Stomach (tissue), 9 donors: Measurements from ENCODE around the gene ZKSCAN8. TPM values are rescaled to one million over a fixed set of nuclear protein-coding genes. Genes with fewer than 3 reads are reported as not detected.

Source experiments
- DNase-seq, 2 donors: peaks; one replicate each; pipeline versions ENCODE4 v3.0.0 to v3.0.0-alpha.2; 2013 to 2019
- H3K27ac ChIP-seq, 5 donors: fragments of 200-600 bp in 4 of 5; sonication (generic) in 4 of 5; one replicate each; pipeline ENCODE4 v1.5.1; 2013 to 2019; ENCODE audit warnings: mild to moderate bottlenecking in 1 of 5, moderate library complexity in 1 of 5
- H3K27me3 ChIP-seq, 3 donors: fragments of 200-600 bp; sonication (generic); one replicate each; pipeline ENCODE4 v1.5.1; 2017 to 2019; ENCODE audit warnings: mixed run types in 1 of 3
- H3K36me3 ChIP-seq, 4 donors: fragments of 200-600 bp; sonication (generic); 1 replicate in 3 of 4; 2 replicates in 1 of 4; pipeline ENCODE4 v1.5.1; 2016 to 2019
- H3K4me1 ChIP-seq, 4 donors: fragments of 200-600 bp; sonication (generic); one replicate each; pipeline ENCODE4 v1.5.1; 2016 to 2019
- H3K4me3 ChIP-seq, 4 donors: fragments of 200-600 bp; sonication (generic) in 3 of 4; one replicate each; pipeline ENCODE4 v1.5.1; 2016 to 2019; ENCODE audit warnings: mild to moderate bottlenecking in 1 of 4
- H3K9me3 ChIP-seq, 4 donors: fragments of 200-600 bp; sonication (generic); one replicate each; pipeline ENCODE4 v1.5.1; 2016 to 2019
- CTCF ChIP-seq, 7 experiments: fragments of 450-650 bp in 4 of 7; fragments of 200-600 bp in 3 of 7; sonication (generic) in 3 of 7; IDR thresholded peaks; one replicate each; pipeline ENCODE4 v1.5.1; 2016 to 2019; ENCODE audit warnings: antibody characterized with exemption in 7 of 7, control low read depth in 2 of 7, mild to moderate bottlenecking in 1 of 7
- EP300 ChIP-seq: sonication (generic); formaldehyde crosslinking; IDR thresholded peaks from one replicate; pipeline ENCODE4 v1.6.1; 2017; ENCODE audit warnings: antibody characterized with exemption
- POLR2A ChIP-seq, 4 donors: fragments of 450-650 bp; IDR thresholded peaks; one replicate each; pipeline ENCODE4 v1.6.1; 2016; ENCODE audit warnings: antibody characterized with exemption in 4 of 4, control low read depth in 2 of 4, mild to moderate bottlenecking in 1 of 4, moderate library complexity in 1 of 4
- POLR2AphosphoS5 ChIP-seq, 3 donors: sonication (generic); formaldehyde crosslinking; IDR thresholded peaks; one replicate each; pipeline ENCODE4 v1.6.1; 2016; ENCODE audit warnings: antibody characterized with exemption in 3 of 3
- WGBS, 5 donors: extraction: QIAGEN DNeasy Blood & Tissue Kit in 3 of 5; methylation state at CpG; one replicate each; pipeline versions ENCODE4 v1.1.5 to v1.1.7; 2013 to 2018; 5-methylcytosine and 5-hydroxymethylcytosine counted together
- intact Hi-C: fragments of 100-400 bp; cut with DNase I; formaldehyde crosslinking; loops from one replicate; pipeline ENCODE4 v1.15.1; 2023; ENCODE audit warnings: low total_unique reads
- polyA plus RNA-seq, 3 donors: library from polyadenylated mRNA; stranded (reverse); fragments of 200-250 nt; gene quantifications; one replicate each; pipeline ENCODE4 v1.2.3, GENCODE V29; 2013
- total RNA-seq, 5 donors: library from RNA; depleted of rRNA; stranded (reverse); fragments of >200 nt; gene quantifications; one replicate each; pipeline versions ENCODE4 v1.1.0 to v1.2.3, GENCODE V29; 2014 to 2016
- donor health status: healthy with polysubstance abuse.
- donor health status: Bipolar disorder and iron deficiency.
- donor health status: healthy.

The ZKSCAN8 gene
- total and polyA plus RNA-seq, 8 donors = 1.8 to 101 (median 8.7) TPM

- H3K36me3 ChIP-seq = peaks cover 0 to 15% (median 14%) of the 10 kb centered on the region in 4 donors
- intact Hi-C loops = no loop called here
- no peak overlapping the region for H3K27ac ChIP-seq
- WGBS, 5 donors = 60 to 77% (median 62%) methylated on average over 5 of the region's 5 CpGs
- H3K4me3 ChIP-seq = peak overlapping the region in 1 of 4 donors; percentile 15
- H3K9me3 ChIP-seq = no peaks in the 10 kb centered on the region
- peaks cover 10 to 62% (median 50%) of the 10 kb centered on the region in 4 donors for H3K4me1 ChIP-seq
- H3K27me3 ChIP-seq = no peaks in the 10 kb centered on the region
- no peak for TF ChIP-seq POLR2A (IDR thresholded peaks at IDR 0.05)
- no peak for TF ChIP-seq EP300
- TF ChIP-seq CTCF (IDR thresholded peaks at IDR 0.05) = no peak
- no peak for TF ChIP-seq POLR2AphosphoS5 (IDR thresholded peaks at IDR 0.05)
- no peak for DNase-seq
Measured at GRCh38 chr6:28140616-28141015, 1.1 kb upstream of the ZKSCAN8 start.

- intact Hi-C loops = no loop called here
- no peaks in the 10 kb centered on the region for H3K27me3 ChIP-seq
- TF ChIP-seq POLR2A (IDR thresholded peaks at IDR 0.05) (no peak), POLR2AphosphoS5 (IDR thresholded peaks at IDR 0.05) (no peak), CTCF (IDR thresholded peaks at IDR 0.05) (no peak), EP300 (no peak)
- DNase-seq = peak in 1 of 2 donors; percentile 7
- H3K9me3 ChIP-seq = no peaks in the 10 kb centered on the region
- H3K4me1 ChIP-seq = peaks cover 10 to 58% (median 44%) of the 10 kb centered on the region in 4 donors
- peaks cover 0 to 21% (median 19%) of the 10 kb centered on the region in 4 donors for H3K36me3 ChIP-seq
- H3K4me3 ChIP-seq = peak overlapping the region; percentile 69 to 97 (median 89)
- H3K27ac ChIP-seq = peak overlapping the region in 2 of 5 donors; percentile 83 to 85
- 8 to 16% (median 11%) methylated on average over 4 of the region's 4 CpGs for WGBS, 5 donors
Measured at GRCh38 chr6:28142446-28142845, 763 bp downstream of the ZKSCAN8 start.

DNA sequence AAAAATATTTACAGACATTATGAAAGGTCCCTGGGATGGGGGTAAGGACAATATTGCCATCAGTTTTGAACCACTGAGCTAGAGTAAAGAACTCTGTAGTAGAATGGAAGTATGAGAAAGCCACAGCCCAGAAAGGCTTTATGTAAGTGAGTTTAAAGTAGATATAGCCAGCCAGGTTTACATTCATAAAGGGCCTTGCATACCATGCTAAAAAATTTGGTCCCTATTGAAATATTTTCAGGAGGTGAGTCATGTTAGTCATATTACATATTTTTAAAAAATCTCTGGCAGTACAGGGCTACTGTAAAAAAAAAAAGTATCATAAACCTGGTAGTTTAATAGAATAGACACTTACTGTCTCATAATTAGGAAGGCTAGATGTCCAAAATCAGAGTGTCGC is 3.5 kb downstream of the ZKSCAN8 start:
- Histone ChIP-seq H3K36me3 (peaks cover 17 to 46% (median 44%) of the 10 kb centered on the region in 4 donors), H3K27me3 (no peaks in the 10 kb centered on the region), H3K27ac (no peak overlapping the region), H3K9me3 (no peaks in the 10 kb centered on the region), H3K4me1 (peaks cover 6 to 45% (median 37%) of the 10 kb centered on the region in 4 donors), H3K4me3 (no peak overlapping the region)
- TF ChIP-seq POLR2A (IDR thresholded peaks at IDR 0.05) (no peak), CTCF (IDR thresholded peaks at IDR 0.05) (no peak), POLR2AphosphoS5 (IDR thresholded peaks at IDR 0.05) (no peak), EP300 (no peak)
- intact Hi-C loops = no loop called here
- no peak for DNase-seq
- WGBS, 5 donors = 97 to 100% (median 98%) methylated on average over 1 of the region's 1 CpG

DNA sequence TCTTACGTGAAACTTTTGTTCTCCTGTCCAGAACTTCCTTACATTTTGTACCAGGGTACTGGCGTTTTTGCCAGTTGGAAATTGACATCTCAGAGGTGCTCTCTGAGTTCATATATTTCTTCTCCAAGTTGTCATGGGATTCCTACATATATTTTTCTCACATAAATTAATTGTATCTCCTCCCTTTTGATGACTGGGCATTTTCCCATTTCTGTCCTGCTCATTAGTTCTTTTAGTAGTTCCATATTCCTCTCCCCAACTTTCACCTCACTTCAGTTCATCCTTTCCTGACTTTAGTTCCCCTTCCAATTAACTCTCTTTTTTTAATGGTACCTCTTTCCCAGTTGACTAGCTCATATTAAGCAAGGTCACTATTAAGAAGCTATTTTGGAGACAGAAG is 10.8 kb downstream of the ZKSCAN8 start:
- Histone ChIP-seq H3K36me3 (peaks cover 70 to 98% (median 98%) of the 10 kb centered on the region in 4 donors), H3K4me3 (no peak overlapping the region), H3K27ac (no peak overlapping the region), H3K4me1 (no peaks in the 10 kb centered on the region), H3K27me3 (no peaks in the 10 kb centered on the region), H3K9me3 (peaks cover 0 to 5% (median 0%) of the 10 kb centered on the region in 4 donors)
- intact Hi-C loops = no loop called here
- no peak for DNase-seq
- 95 to 100% (median 96%) methylated on average over 2 of the region's 2 CpGs for whole genome bisulfite sequencing, 5 donors
- TF ChIP-seq POLR2AphosphoS5 (IDR thresholded peaks at IDR 0.05) (no peak), POLR2A (IDR thresholded peaks at IDR 0.05) (no peak), EP300 (no peak), CTCF (IDR thresholded peaks at IDR 0.05) (no peak)
